Iris pigment epithelial cell (primary cell): ENCODE data around the gene GPD1.
"Not testable (repeated sequence)": the region's sequence is repeated elsewhere in the genome, so short reads cannot be mapped to it uniquely, and the experiment has no call there.

ENCODE experiments used
- DNase-seq: peaks from one replicate; pipeline ENCODE4 v3.0.0-alpha.2; 2011; ENCODE audit warnings: low read depth

The GPD1 gene

GRCh38 chr12:50127546-50127945 is 23.7 kb downstream of the GPD1 start:
- DNase-seq = no peak

DNA sequence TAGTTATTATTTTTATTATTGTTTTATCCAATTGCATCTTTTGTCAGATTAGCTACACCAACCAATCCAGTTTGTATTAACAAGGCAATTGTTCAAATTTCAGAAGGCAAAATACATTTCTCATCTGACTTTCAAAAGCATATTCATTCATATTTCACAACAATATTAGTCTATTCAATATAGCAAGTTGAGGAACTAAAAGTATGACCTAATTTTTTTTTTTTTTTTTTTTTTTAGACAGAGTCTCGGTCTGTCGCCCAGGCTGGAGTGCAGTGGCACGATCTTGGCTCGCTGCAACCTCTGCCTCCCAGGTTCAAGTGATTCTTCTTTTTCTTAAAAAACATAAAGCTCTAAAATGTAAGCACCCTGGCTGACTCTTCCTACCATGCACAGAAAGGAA is 25.5 kb downstream of the GPD1 start:
- no peak for DNase-seq

DNA sequence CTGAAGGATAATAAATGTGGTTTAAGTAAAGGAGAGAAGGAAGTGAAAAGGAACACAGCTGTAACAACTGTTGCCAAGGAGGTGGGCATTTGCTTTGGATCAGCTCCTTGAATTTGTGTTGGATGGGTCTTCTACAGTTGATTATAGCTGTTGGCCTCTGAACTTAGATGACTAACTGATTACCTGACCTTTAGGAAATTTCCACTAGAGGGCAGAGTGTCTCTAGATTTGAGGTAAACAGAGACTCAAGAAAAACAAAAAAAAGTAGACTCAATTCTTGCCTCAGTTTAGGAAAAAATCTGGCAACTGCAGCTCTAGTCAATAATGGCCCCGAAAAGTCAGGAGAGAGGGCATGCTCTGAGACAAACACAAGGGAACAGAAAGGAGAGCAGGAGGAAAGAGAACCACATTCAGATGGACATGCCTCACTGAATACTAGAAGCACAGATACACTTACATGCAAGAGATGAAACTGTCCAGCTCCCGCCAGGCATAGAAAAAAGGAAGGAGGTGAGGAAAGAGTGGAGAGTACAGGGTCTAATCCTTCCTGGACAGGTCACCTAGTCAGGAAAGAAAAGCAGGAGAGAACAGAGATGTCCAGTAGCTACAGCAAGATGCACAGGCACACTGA is 28.8 kb downstream of the GPD1 start:
- peak; percentile 18 for DNase-seq

DNA sequence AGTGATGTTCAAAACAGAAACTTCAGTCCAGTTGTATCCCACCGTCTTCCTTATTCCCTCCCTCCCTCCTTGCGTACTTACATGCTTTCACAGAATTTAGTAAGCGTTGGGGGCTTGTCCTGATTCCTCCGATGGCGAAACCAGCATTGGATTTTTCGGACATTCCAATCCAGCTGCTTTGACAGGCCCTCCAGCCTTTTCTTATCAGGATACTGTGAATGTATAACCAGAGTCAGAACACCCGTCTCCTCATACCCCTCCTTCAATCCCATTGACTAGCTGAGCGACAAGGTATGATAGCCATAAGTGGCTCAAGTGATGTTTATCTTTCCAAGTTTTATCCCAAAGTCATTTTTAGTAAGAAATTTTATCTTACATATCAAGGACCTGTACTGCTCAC is 39.2 kb downstream of the GPD1 start:
- DNase-seq = no peak

GRCh38 chr12:50145439-50145838 is 41.6 kb downstream of the GPD1 start:
- no peak for DNase-seq

DNA sequence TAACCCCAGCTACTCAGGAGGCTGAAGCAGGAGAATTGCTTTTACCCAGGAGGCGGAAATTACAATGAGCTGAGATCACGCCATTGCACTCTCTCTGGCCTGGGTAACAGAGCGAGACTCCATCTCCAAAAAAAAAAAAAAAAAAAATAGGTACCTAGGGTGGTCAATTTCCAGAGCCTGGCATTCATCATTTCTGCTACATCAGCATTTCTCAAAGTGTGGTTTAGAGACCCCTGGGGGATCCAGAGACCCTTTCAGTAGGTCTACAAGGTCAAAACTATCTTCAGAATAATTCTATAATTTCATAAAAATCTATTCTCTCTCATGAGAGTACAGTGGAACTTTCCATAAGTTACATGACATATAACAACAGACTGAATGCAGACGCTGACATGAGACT is 43.5 kb downstream of the GPD1 start:
- DNase-seq = no peak

GRCh38 chr12:50148011-50148410 is 44.2 kb downstream of the GPD1 start:
- not testable (repeated sequence) for DNase-seq

GRCh38 chr12:50149311-50149710 is 45.5 kb downstream of the GPD1 start:
- no peak for DNase-seq

DNA sequence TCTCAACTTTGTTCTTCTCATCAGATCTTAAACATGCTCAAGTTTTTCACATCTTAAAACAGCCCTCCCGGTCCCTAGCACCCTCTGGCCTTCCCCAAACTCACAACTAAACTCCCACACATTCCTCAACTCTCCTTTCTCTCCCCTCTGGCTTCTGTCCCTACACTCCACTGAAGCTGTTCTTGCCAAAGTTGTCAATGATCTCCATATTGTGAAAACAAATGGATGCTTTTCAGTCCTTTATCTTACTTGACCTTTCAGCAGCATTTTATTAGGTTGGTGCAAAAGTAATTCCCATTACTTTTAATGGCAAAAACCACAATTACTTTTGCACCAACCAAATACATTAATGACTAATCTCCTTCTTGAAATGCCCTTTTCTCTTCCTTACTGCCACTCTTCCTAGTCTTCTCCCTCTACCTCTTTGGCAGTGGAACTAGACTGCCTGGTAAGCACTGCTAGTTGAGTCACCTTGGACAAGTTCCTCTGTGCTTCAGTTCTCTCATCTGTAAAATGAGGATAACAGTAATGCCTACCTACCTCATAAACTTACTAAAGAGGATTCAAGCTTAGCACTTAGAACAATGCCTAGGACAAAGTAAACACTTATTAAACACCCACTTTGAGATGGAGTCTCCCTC is 47.4 kb downstream of the GPD1 start:
- no peak for DNase-seq

DNA sequence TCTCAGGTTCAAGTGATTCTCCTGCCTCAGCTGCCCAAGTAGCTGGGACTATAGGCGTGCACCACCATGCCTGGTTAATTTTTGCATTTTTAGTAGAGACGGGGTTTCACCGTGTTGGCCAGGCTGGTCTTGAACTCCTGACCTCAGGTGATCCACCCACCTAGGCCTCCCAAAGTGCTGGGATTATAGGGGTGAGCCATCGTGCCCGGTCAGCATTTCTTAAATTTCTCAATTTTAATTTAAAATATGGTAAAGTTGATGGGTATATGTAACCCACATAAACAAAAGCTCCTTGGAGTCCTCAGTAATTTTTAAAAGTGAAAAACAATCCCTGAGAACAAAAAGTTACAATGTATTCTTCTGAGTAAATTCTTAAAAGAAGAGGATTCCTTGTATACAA is 51.1 kb downstream of the GPD1 start:
- not testable (repeated sequence) for DNase-seq

DNA sequence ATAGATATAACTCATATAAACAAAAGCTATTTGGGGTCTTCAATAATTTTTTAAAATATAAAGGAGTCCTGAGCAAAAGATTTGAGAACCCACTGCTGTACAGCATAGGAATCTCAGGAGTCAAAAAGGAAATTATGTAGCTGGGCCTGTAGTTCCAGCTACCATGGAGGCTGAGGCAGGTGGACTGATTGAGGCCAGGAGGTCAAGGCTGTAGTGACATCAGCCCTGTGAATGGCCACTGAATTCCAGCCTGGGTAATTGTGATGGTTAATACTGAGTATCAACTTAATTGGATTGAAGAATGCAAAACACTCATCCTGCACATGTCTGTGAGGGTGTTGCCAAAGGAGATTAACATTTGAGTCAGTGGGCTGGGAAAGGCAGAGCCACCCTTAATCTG is 52.8 kb downstream of the GPD1 start:
- DNase-seq = no peak

DNA sequence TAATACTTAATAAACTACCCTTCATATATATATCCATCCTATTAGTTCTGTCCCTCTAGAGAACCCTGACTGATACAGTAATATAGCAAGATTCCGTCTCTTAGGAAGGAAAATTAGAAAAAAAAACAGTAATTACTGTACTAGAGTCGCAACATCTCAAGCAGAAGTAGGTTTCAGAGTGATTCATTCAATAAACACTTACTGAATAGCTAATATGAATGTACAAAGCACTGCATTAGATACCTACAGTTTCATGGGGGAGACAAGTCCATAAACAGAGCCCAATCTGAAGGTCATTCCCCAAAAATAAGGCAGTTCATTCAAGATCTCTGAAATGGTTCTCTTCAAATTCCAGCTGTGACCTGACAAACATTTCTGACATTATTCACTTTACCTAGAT is 53.5 kb downstream of the GPD1 start:
- DNase-seq = peak; percentile 25

DNA sequence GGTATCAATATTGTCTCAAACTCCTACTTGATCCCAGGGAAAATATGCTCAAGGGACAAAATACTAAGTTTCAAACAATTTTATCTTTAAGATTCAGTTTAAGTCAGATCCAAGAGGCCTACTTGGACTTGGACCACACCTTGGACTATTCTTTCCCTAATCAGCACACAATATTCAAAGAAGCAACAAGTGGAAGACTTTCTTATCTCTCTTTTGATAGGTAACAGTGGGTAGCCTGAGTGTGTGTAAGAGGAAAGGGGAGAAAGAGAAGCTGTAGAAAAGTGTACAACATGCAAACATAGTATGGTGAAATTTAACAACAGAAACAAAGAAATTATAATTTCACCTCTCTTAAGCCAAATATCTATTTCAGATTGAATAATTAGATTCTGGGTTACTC is 56.8 kb downstream of the GPD1 start:
- no peak for DNase-seq
